Measurements from ENCODE around the gene DYRK4. TPM values are rescaled to one million over a fixed set of nuclear protein-coding genes. Genes with fewer than 3 reads are reported as not detected.
A peak's percentile ranks its signal among the peaks of the same experiment; 100 is the strongest.

DYRK4 gene
- total RNA-seq, 1 experiment from 2014 or later, result 34.0 TPM

DNA sequence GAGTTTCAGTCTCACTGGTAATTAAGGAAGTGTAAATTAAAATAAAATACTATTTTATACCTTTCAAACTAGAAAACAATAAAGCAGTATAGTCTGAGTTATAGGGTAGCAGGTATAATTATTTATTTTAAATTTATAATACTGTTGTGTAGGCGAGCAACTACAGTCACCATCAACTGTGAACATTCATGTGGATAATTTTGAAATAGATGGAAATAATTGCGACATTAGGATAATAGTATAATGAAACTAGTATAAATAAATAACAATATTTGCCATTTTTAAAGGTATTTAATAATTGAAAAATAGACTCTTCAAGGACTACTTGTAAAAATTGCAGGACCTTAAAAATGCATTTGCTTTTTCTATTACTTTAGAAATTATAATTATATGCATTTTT lies 3.8 kb upstream of the DYRK4 start:
- no peak for DNase-seq (ENCODE audit: low spot score)
- in situ Hi-C loops (cut with HindIII; ENCODE audit: low sequenced_read_pairs), result no loop called here

DNA sequence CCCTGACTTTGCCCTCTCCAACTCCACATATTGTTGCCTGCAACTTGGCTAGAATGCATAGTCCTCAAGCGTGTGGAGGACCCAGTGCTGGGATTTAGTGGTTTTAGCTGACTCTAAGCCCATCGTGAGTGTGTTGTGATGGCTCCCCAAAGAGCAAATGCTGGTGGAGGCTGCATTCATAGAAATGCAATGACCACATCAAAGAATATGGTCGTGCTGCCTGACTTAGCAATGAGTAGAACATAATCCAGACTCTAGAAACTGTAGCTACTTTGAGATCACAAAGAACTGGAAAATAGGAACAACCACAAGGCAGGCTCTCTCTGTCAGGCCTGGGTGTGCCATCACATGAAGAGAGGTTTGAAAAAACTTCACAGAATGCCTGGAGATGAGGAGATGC lies 1.3 kb downstream of the DYRK4 start:
- no peak for DNase-seq (ENCODE audit: low spot score)

DNA sequence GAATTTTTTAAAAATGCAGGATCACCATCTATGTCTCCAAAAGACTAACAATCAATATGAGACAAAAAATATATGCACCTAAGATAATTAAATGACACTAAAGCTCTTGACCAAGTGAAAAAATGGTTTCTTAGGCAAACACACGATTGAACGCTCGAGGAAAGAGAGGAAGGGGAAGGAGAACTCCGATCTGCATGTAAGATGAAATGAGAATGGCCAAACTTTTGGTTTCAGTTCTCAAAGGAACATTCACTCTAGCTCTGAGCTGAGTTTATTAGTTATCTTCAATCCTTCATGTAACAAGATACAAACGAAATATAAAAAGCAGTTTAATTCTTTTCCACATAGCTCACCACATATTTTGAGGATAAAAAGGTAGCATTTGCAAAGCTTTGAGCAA lies 2.8 kb downstream of the DYRK4 start:
- DNase-seq (ENCODE audit: low spot score), result no peak
- in situ Hi-C loops (cut with HindIII; ENCODE audit: low sequenced_read_pairs), result no loop called here

More for the DNA sequence above, 1.3 kb downstream of the DYRK4 start:
- in situ Hi-C loops (cut with HindIII; ENCODE audit: low sequenced_read_pairs), result no loop called here

DNA sequence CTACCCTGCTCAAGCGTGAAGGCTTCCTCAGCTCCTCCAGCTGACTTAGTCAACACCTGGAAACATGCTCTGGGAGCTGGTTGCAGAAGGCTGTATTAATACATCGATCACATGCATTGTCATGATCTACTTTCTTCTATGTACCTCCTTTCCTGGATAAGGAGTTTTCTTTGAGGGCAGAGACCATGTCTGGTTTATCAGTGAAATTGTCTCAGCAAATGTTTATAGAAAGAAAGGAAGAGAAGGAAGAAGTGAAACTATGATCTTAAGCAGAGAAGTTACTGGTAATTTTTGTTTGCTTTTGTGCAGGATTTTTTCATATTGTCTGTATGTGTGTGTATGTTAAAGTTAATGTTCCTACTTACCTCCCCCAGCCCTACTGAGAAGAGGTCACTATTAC lies 4.5 kb downstream of the DYRK4 start:
- DNase-seq (ENCODE audit: low spot score), result no peak
- in situ Hi-C loops (cut with HindIII; ENCODE audit: low sequenced_read_pairs), result no loop called here

DNA sequence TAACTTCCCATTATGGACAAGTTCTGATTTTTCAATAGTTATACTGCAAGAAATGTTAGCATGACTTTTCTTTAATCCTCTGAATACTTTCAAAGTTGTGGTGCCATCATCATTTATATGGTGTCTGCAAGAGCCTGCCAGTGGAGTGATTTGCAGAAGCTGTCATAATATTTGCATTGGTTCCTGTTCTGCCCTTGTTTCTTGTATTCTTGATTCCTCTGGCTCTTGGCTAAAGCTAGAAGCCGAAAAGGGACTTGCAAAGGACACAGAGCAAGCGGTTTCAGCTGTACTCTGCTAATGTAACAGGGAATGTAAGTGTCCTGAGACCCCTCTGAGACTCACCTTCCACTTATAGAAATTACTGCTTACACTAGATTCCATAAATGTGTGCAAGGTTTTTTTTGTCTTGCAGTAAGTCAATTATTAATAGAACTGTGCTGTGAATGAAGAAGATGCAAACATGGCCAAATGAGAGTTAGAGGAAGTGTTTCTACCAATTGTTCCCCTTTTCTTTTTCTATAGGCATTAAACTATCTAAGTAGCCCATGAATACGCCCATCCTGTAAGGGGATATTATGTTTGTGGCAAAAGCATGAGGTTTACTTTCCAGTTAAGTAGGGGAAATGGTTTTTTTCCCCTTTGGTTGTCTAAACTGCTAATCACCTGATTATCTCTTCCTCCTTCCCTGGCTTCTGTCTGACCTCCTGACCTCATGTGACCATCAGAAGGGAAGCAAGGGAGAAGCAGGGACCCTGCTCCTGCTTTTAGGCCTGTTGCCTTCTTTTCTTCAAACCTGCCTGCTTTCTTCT lies 5.3 kb downstream of the DYRK4 start:
- in situ Hi-C loops (cut with HindIII; ENCODE audit: low sequenced_read_pairs), result no loop called here
- no peak for DNase-seq (ENCODE audit: low spot score)

DNA sequence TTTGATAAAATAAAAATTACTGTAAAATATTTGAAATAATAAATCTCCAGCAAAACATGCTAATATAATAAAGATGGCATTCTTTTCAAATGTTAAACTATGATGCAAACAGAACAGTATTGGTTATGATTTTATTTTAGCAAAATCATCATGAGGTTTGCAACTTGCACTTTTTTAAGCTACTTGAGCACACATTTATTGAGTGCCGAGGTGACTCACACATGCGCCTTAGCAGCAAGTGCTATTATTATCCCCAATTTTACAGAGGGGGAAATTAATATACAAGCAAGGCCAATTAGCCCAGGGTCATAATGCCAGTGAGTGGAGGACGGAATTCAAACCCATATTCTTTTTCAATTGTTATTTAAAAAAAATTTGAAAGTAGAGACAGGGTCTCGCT lies 7.3 kb downstream of the DYRK4 start:
- no peak for DNase-seq (ENCODE audit: low spot score)
- in situ Hi-C loops (cut with HindIII; ENCODE audit: low sequenced_read_pairs), result no loop called here

DNA sequence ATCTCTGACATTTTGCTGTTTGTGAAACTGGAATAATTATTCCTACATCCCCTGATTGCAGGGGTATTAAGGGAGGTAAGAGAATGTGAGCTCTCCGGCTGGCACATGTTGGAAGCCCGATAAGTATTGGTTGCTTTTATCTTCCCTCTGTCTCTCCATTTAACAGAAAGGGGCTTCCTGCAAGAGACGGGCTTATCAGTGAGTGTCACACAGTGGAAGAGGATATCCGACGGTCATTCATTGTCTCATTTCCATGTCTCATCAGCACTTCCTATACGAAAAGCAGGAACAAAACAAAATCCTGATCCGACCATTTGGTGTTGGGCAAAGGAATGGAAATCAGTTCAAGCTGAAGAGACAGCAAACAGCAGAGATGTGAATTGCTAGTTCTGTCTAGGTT lies 10.7 kb downstream of the DYRK4 start:
- no peak for DNase-seq (ENCODE audit: low spot score)
- in situ Hi-C loops (cut with HindIII; ENCODE audit: low sequenced_read_pairs), result no loop called here

DNA sequence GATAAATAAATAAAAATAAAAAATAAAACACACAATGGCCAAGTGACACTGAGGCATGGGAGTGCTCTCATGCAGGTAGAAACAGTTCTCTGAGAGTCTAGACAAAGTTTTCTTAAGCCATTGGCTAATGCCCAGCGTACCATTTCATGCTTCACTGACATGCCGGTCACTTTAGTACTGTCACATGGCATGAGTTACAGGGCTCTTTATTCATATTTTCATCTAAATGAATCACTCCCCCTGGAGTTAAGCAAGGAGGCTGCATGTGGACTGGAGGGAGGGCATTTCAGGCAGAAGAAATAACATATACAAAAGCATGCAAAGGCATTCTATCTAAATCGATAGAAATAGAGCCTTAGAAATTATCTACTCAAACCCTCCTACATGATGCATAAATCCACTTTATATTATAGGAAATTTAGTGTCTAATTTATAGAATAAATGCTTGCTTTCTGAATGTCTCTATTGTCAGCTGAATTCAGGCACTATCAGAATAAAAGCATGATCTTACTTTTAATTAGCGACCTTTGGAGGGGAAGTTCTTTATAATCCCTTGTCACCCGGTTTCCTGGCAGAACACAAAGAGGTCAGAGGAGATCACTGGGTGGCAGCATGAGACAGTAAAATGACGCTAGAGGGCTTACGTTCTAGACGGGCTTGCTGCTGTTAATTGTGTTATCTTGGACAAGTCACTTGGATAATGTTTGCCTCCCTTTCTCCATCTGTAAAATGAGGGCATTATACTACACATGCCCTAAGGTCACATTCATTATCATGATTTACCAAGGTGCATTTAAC lies 17.5 kb downstream of the DYRK4 start:
- DNase-seq (ENCODE audit: low spot score), result no peak
- in situ Hi-C loops (cut with HindIII; ENCODE audit: low sequenced_read_pairs), result no loop called here

DNA sequence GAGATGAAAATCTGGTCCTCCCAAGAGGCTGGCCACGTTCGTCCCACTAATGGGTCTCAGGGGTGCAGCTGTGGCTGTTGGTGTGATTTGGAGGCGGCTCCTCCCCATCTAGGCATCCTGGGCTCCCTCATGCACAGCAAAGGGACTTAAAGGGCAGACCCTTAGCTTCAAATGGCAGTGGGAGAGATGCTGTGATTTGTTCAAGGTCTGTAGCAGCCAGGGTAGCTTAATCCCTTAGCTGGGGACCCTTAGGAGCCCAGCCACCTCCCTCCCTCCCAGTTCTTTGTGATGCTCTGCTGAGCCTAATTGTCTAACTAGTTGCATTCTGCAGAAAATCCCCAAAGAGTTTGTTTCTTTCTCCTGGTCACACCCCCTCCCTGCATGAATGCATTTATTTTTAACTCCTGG lies 18.3 kb downstream of the DYRK4 start:
- no peak for DNase-seq (ENCODE audit: low spot score)
- in situ Hi-C loops (cut with HindIII; ENCODE audit: low sequenced_read_pairs), result no loop called here

DNA sequence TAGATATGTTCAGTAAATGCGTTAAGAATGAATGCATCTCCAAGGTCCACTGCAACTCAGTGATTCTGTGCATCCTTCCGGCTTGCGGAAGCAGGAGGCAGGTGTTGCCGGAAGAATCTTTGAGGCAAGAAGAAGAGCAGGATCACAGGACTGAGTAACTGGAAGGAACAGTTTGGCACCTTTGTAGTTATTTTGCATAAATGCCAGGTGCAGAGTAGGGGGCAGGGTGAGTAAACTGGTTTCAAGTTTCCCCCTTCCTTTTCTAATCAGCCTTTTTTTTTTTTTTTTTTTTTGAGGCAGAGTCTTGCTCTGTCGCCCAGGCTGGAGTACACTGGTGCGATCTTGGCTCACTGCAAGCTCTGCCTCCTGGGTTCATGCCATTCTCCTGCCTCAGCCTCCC lies 22.3 kb downstream of the DYRK4 start:
- no peak for DNase-seq (ENCODE audit: low spot score)
- in situ Hi-C loops (cut with HindIII; ENCODE audit: low sequenced_read_pairs), result no loop called here

DNA sequence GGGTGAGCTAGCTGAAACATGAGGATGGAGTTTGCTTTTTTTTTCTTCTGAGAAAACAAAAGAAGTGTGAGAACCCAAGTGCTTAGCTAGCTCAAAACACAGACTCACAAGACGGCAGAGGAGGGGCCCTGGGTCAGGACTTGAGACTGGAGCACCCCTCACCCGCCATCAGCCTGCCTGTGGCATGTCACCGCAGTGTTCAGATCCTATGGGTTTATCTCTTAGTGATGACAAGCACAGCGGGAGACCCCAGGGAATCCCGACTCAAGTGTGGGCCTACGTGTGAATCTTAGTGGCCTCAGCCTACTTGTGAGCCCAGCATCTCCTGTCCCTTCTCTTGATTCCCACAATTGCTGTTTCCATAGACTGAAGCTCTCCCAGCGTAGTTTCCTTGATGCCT lies 22.9 kb downstream of the DYRK4 start:
- in situ Hi-C loops (cut with HindIII; ENCODE audit: low sequenced_read_pairs), result no loop called here

DNA sequence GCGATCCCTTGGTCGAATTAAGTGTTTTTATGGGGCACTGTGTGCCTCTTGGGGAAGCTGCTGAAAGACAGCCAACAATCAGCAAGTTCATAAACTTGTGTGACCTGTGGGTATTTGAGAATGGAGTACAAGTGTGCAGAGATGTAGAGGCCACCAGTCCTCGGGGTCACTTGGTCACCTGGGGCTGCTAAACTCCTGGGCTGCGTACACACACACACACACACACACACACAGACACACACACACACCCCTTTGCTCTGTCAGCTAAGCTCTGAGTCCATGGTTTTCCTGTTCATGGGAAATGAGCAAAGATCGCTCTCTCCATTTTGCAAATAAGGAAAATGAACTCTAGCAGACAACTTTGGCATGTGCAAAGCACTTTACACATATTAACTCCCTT lies 24.5 kb downstream of the DYRK4 start:
- in situ Hi-C loops (cut with HindIII; ENCODE audit: low sequenced_read_pairs), result no loop called here
- DNase-seq (ENCODE audit: low spot score), result no peak

More for the DNA sequence above, 22.9 kb downstream of the DYRK4 start:
- no peak for DNase-seq (ENCODE audit: low spot score)

DNA sequence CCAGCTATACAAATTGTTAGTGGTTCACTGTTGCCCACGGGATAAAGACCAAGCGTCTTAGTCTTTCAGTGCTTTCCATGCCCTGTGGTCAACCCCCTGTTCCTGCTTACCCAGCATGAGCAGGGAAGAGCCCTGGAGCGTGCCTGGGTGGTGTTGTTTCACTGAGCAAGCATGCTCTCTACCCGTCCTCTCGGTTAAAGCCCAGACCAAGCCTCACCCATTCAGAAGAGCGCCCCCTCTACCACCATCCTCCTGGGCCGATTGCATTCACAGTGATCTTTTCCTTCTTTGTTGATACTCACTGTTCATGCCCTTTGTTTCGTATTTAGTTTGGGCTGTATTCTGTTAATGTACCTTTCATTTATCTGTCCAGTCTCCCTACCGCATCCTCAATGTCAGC lies 25.1 kb downstream of the DYRK4 start:
- DNase-seq (ENCODE audit: low spot score), result no peak
- in situ Hi-C loops (cut with HindIII; ENCODE audit: low sequenced_read_pairs), result no loop called here

DNA sequence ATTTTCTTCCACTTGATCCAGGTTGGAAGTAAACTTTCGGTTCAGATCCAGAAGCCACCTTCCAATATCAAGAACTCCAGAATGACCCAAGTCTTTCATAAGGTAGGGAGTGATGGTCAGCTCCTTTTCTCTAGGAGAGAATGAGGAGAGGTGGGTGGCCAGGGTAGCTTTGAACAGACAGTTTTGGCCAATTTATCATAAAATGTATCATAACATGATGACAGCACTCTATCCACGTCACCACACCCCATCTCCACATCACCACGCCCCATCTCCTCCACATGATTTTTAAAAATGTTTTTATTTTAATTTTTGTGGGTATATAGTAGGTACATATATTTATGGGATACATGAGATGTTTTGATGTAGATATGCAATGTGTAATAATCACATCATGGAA lies 26.9 kb downstream of the DYRK4 start:
- DNase-seq (ENCODE audit: low spot score), result no peak
- in situ Hi-C loops (cut with HindIII; ENCODE audit: low sequenced_read_pairs), result no loop called here

DNA sequence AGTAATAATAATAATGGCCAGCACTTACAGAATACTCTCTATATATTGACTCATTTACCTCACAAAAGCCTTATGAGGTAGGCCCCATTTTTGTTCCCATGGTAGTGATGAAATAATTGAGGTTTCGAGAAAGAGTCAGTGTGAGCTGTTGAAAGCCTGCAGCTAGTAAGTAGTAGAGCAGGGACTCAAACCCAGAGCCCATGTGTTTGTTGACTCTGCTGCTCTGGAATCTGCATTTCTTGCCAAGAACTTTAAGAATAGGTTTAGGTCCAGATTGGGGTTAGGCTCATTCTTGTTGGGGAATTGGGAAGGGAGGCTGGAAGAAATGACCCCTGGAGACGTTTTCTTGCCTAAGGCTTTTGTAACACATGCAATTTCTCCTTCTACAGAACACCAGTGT lies 27.9 kb downstream of the DYRK4 start:
- no peak for DNase-seq (ENCODE audit: low spot score)
- in situ Hi-C loops (cut with HindIII; ENCODE audit: low sequenced_read_pairs), result no loop called here

DNA sequence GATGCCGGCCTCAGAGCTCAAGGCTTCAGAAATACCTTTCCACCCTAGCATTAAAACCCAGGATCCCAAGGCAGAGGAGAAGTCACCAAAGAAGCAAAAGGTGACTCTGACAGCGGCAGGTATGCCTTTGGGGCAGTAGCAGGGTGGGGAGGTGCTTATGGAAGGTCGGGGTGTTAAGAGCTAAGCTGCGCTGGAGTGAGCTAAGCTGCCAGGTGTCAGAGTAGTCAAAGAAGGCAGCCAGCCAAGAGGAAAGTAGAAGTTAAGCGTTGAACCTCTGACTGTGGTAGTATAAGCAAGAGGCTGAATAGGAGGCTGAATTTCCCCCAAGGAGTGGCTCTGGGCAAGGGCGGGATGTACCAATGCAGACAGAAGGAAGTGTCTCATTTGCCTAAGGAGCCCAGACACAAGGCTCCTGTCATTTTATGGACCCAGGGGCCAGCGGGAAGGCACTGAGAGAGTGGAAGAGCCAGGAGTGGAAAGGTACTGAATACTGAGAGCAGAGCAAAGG lies 29.2 kb downstream of the DYRK4 start:
- in situ Hi-C loops (cut with HindIII; ENCODE audit: low sequenced_read_pairs), result no loop called here
- DNase-seq (ENCODE audit: low spot score), result no peak

DNA sequence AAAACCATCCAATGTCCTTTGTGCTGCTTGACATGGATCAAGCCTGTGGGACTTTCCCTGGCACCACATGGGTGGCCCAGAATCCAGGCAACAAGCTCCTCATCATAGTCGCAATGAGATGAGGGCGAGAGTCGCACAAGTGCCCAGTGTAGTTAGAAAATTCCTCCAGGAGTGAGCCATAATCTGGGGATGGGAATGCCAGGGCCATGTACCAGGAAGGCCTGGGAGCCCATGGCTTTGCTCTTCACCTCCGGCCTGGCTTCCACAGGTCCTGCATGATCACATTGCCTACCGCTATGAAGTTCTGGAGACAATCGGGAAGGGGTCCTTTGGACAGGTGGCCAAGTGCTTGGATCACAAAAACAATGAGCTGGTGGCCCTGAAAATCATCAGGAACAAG lies 33.9 kb downstream of the DYRK4 start:
- DNase-seq (ENCODE audit: low spot score), result no peak
- in situ Hi-C loops (cut with HindIII; ENCODE audit: low sequenced_read_pairs), result no loop called here

DNA sequence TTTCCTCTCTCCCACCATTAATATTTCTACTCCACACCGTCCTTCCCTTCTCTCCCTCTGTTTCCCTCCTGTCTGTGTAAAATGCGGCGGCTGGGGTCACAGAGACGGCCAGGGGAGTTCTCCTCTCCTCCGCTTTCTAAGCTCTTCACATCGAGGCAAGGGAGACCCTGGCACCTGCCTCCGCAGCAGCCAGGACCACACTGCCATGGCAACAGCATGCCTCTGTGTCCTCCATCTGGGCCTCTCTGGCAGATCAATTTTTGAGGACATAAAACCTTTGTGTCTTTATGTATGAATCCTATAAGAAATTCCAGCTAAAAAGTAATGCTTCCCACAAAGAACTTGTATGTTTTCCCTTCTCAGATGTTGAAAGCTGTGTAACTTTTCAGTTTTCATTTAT lies 41.4 kb downstream of the DYRK4 start:
- peak; percentile 13 for DNase-seq (ENCODE audit: low spot score)
- in situ Hi-C loops (cut with HindIII; ENCODE audit: low sequenced_read_pairs), result no loop called here

DNA sequence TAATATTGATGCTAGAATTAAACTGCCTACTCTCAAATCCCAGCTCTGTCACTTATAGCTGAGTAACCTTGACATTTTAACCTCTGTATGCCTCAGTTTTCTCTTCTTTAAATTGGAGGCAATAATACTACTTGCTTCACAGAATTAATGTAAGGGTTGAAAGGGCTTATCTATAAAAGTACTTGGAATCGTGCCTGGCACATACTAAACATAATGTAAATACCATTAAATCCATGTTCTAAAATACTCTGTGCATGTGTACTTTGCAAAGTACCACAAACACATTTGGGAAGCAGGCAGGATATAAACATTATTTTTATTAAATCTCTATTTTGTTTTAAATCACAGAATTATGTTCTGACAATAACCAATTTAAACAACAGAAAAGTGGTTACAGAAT lies 41.9 kb downstream of the DYRK4 start:
- in situ Hi-C loops (cut with HindIII; ENCODE audit: low sequenced_read_pairs), result no loop called here

DNA sequence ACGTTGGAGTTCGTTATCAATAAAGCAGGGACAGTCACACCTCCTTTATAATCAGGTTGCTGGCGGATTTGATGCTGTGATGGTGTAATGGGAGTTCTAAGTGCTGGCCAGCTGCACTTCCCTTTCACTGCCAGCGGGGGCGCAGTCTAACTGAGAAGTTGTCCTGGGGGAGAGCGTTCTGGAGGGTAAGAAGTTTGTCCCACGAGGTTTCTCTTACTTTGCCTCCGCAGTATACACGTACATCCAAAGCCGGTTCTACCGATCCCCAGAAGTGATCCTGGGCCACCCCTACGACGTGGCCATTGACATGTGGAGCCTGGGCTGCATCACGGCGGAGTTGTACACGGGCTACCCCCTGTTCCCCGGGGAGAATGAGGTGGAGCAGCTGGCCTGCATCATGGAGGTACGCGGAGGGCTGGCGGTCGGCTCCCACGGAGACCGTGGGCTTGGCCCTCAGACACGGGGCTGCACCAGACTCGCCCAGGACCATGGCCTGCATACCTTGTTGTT lies 42.7 kb downstream of the DYRK4 start:
- in situ Hi-C loops (cut with HindIII; ENCODE audit: low sequenced_read_pairs), result no loop called here
- peak; percentile 92 for DNase-seq (ENCODE audit: low spot score)

More for the DNA sequence above, 41.9 kb downstream of the DYRK4 start:
- no peak for DNase-seq (ENCODE audit: low spot score)
